Adrenal gland (tissue), 12 donors: ENCODE data around the gene NOX3. TPM values are rescaled to one million over a fixed set of nuclear protein-coding genes. Genes with fewer than 3 reads are reported as not detected.

Experiments used
- DNase-seq, 7 donors: peaks; one replicate each; pipeline ENCODE4 v3.0.0-alpha.2; 2019 to 2020
- H3K27ac ChIP-seq, 5 donors: fragments of 200-600 bp; sonication (generic) in 4 of 5; 1 replicate in 3 of 5; 2 replicates in 2 of 5; pipeline versions ENCODE4 v1.5.1 to v1.8.0; 2016 to 2020; ENCODE audit warnings: mild to moderate bottlenecking in 1 of 5
- H3K27me3 ChIP-seq: fragments of 200-600 bp; 2 replicates; pipeline ENCODE4 v1.8.0; 2021
- H3K36me3 ChIP-seq, 2 donors: fragments of 200-600 bp; replicated peaks in 1 of 2; 1 replicate in 1 of 2; 2 replicates in 1 of 2; pipeline versions ENCODE4 v1.5.1 to v1.8.0; 2018 to 2022
- H3K4me1 ChIP-seq, 2 donors: fragments of 200-600 bp; replicated peaks in 1 of 2; 1 replicate in 1 of 2; 2 replicates in 1 of 2; pipeline versions ENCODE4 v1.5.1 to v1.8.0; 2018 to 2021
- H3K4me3 ChIP-seq, 4 donors: fragments of 200-600 bp; sonication (generic) in 3 of 4; one replicate each; pipeline ENCODE4 v1.5.1; 2016 to 2018
- H3K9me3 ChIP-seq, 3 donors: fragments of 200-600 bp; sonication (generic) in 1 of 3; replicated peaks in 1 of 3; 1 replicate in 2 of 3; 2 replicates in 1 of 3; pipeline versions ENCODE4 v1.5.1 to v1.8.0; 2016 to 2021
- CTCF ChIP-seq, 6 experiments: fragments of 450-650 bp in 4 of 6; fragments of 200-600 bp in 2 of 6; sonication (generic) in 1 of 6; IDR thresholded peaks; 1 replicate in 5 of 6; 2 replicates in 1 of 6; pipeline versions ENCODE4 v1.5.1 to v1.8.0; 2016 to 2021; ENCODE audit warnings: antibody characterized with exemption in 6 of 6, mild to moderate bottlenecking in 2 of 6, moderate library complexity in 1 of 6
- POLR2A ChIP-seq, 2 donors: fragments of 450-650 bp; IDR thresholded peaks; one replicate each; pipeline ENCODE4 v1.6.1; 2017; ENCODE audit warnings: antibody characterized with exemption in 2 of 2, mild to moderate bottlenecking in 2 of 2, moderate library complexity in 1 of 2
- WGBS, 4 donors: extraction: QIAGEN DNeasy Blood & Tissue Kit in 2 of 4; methylation state at CpG; one replicate each; pipeline versions ENCODE4 v1.1.5 to v1.1.7; 2013 to 2017; 5-methylcytosine and 5-hydroxymethylcytosine counted together
- intact Hi-C, 2 donors: fragments of 100-400 bp; cut with DNase I; formaldehyde crosslinking; loops; one replicate each; pipeline versions ENCODE4 v1.14.1 to v1.15.0; 2022 to 2023
- polyA plus RNA-seq, 3 donors: library from polyadenylated mRNA; stranded (reverse); fragments of 200-250 nt in 2 of 3; fragments of 350-450 nt in 1 of 3; fragmentation: Illumina TruSeq in 1 of 3; extraction: RNeasy Lipid Tissue Mini Kit (QIAGEN cat#74804) in 1 of 3; gene quantifications; one replicate each; pipeline ENCODE4 v1.2.3, GENCODE V29; 2013 to 2014
- total RNA-seq, 9 donors: library from RNA; depleted of rRNA in 4 of 9; stranded (reverse); fragments of >200 nt in 4 of 9; fragments of 120-200 nt in 1 of 9; fragmentation: NEBNext Ultra II Directional in 1 of 9; extraction: Animal tissue kit (Norgen Biotek cat#: 25700) in 1 of 9; gene quantifications; one replicate each; pipeline versions ENCODE4 v1.1.0 to v1.2.4, GENCODE V29; 2013 to 2023
- donor health status: healthy with polysubstance abuse.
- donor health status: Bipolar disorder and iron deficiency.
- donor health status: DM: yes; HTN: yes; CAD: no.
- donor health status: DM: no; HTN: no; CAD: no.
- donor health status: DM: no; HTN: no; CAD: no.
- donor health status: DM: yes; HTN: yes; CAD: no.

Gene NOX3
- total and polyA plus RNA-seq, 12 donors, result 0.11 to 0.24 TPM; not detected in 10

GRCh38 chr6:155466539-155466938 lies 10.9 kb upstream of the NOX3 start:
- H3K4me3 ChIP-seq, result no peak overlapping the region
- peaks cover 0 to 10% of the 10 kb centered on the region in 2 donors for H3K4me1 ChIP-seq
- TF ChIP-seq CTCF (IDR thresholded peaks at IDR 0.05) (no peak), POLR2A (IDR thresholded peaks at IDR 0.05) (no peak)
- no peaks in the 10 kb centered on the region for H3K9me3 ChIP-seq
- no peak overlapping the region for H3K27ac ChIP-seq
- no peaks in the 10 kb centered on the region for H3K36me3 ChIP-seq
- no peaks in the 10 kb centered on the region for H3K27me3 ChIP-seq
- intact Hi-C loops, result no loop called here
- 56 to 66% (median 60%) methylated on average over 3 of the region's 3 CpGs for WGBS, 4 donors
- peak in 1 of 7 donors; percentile 16 for DNase-seq

- H3K4me1 ChIP-seq, result peaks cover 0 to 9% of the 10 kb centered on the region in 2 donors
- intact Hi-C loops, result no loop called here
- TF ChIP-seq CTCF (IDR thresholded peaks at IDR 0.05) (no peak), POLR2A (IDR thresholded peaks at IDR 0.05) (no peak)
- no peak overlapping the region for H3K27ac ChIP-seq
- no peaks in the 10 kb centered on the region for H3K27me3 ChIP-seq
- peak overlapping the region in 1 of 4 donors; percentile 28 for H3K4me3 ChIP-seq
- 61 to 83% (median 64%) methylated on average over 5 to 6 of the region's 6 CpGs for WGBS, 4 donors
- DNase-seq, result peak in 1 of 7 donors; percentile 32
- no peaks in the 10 kb centered on the region for H3K36me3 ChIP-seq
- H3K9me3 ChIP-seq, result no peaks in the 10 kb centered on the region
Observed at GRCh38 chr6:155461556-155461955, 5.9 kb upstream of the NOX3 start.

- no peak overlapping the region for H3K27ac ChIP-seq
- H3K9me3 ChIP-seq, result no peaks in the 10 kb centered on the region
- H3K4me3 ChIP-seq, result no peak overlapping the region
- DNase-seq, result no peak
- H3K36me3 ChIP-seq, result no peaks in the 10 kb centered on the region
- H3K4me1 ChIP-seq, result peaks cover 25 to 34% of the 10 kb centered on the region in 2 donors
- intact Hi-C loops, result no loop called here
- H3K27me3 ChIP-seq, result no peaks in the 10 kb centered on the region
- 60 to 67% (median 60%) methylated on average over 4 of the region's 4 CpGs for WGBS, 4 donors
- no peak for TF ChIP-seq POLR2A (IDR thresholded peaks at IDR 0.05)
- TF ChIP-seq CTCF (IDR thresholded peaks at IDR 0.05), result no peak
Observed at GRCh38 chr6:155454471-155454870, 1.2 kb downstream of the NOX3 start.

- intact Hi-C loops, result no loop called here
Observed at GRCh38 chr6:155454008-155454407, 1.6 kb downstream of the NOX3 start.

More at GRCh38 chr6:155454008-155454407, 1.6 kb downstream of the NOX3 start:
- Histone ChIP-seq H3K27ac (no peak overlapping the region), H3K9me3 (no peaks in the 10 kb centered on the region), H3K4me1 (peaks cover 28 to 38% of the 10 kb centered on the region in 2 donors), H3K27me3 (no peaks in the 10 kb centered on the region), H3K36me3 (no peaks in the 10 kb centered on the region), H3K4me3 (no peak overlapping the region)
- DNase-seq, result no peak
- WGBS, 4 donors, result 83 to 91% (median 87%) methylated on average over 1 of the region's 1 CpG
- TF ChIP-seq POLR2A (IDR thresholded peaks at IDR 0.05), result no peak
- TF ChIP-seq CTCF (IDR thresholded peaks at IDR 0.05), result no peak
